Ishikawa (cell line): Measurements from ENCODE around the gene SLC25A23.

Experiments
- CEBPB ChIP-seq: IDR thresholded peaks from 2 replicates; pipeline ENCODE4 v1.6.1; 2012
- CREB1 ChIP-seq: IDR thresholded peaks from 2 replicates; pipeline ENCODE4 v1.6.1; 2012; ENCODE audit warnings: low read depth
- EGR1 ChIP-seq: IDR thresholded peaks from 2 replicates; pipeline ENCODE4 v1.6.1; 2012
- EP300 ChIP-seq: IDR thresholded peaks from 2 replicates; pipeline ENCODE4 v1.6.1; 2012; ENCODE audit warnings: borderline replicate concordance
- FOXM1 ChIP-seq: IDR thresholded peaks from 2 replicates; pipeline ENCODE4 v1.6.1; 2012; ENCODE audit warnings: low read depth, borderline replicate concordance
- NFIC ChIP-seq: IDR thresholded peaks from 2 replicates; pipeline ENCODE4 v1.6.1; 2012
- RAD21 ChIP-seq: IDR thresholded peaks from 2 replicates; pipeline ENCODE4 v1.6.1; 2012; ENCODE audit warnings: low read depth
- TAF1 ChIP-seq: IDR thresholded peaks from 2 replicates; pipeline ENCODE4 v1.6.1; 2012; ENCODE audit warnings: low read depth, mild to moderate bottlenecking
- TCF12 ChIP-seq: IDR thresholded peaks from 2 replicates; pipeline ENCODE4 v1.6.1; 2012; ENCODE audit warnings: low read depth
- TEAD4 ChIP-seq: IDR thresholded peaks from 2 replicates; pipeline ENCODE4 v1.6.1; 2012
- YY1 ChIP-seq: IDR thresholded peaks from 2 replicates; pipeline ENCODE4 v1.6.1; 2012; ENCODE audit warnings: low read depth
- ZBTB7A ChIP-seq: IDR thresholded peaks from 2 replicates; pipeline ENCODE4 v1.6.1; 2012; ENCODE audit warnings: low read depth
- TF ChIP-seq, protein P1 (sequence below): IDR thresholded peaks from 2 replicates; pipeline ENCODE4 v1.6.1; 2012; ENCODE audit warnings: low read depth, mild to moderate bottlenecking
- TF ChIP-seq, protein P2 (sequence below): IDR thresholded peaks from 2 replicates; pipeline ENCODE4 v1.6.1; 2012
- TF ChIP-seq, protein P3 (sequence below): IDR thresholded peaks from 2 replicates; pipeline ENCODE4 v1.6.1; 2012

The SLC25A23 gene

DNA sequence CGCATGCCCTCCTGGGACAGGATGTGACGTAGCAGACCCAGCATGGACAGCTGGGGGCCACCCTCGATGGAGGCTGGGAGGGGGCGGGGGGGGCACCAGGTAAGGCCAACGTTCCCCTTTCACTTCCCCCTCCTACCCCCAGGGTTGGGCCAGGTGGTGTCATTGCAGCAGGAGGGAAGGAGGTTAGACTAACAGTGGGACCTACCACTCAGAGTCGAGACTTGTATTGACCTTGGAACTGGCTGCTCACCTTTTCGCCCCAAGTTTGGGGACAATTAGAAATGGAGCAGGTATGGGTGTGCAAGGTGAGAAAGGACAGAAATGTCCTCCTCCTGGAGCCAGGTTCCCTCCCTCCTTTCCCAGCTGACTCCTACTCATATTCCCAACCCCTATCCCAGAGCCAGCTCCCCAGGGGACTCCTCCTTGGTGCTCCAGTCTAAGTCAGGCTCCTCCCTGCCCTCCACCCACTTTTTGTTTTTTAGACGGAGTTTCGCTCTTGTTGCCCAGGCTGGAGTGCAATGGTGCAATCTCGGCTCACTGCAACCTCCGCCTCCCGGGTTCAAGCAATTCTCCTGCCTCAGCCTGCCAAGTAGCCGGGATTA lies 17.4 kb downstream of the SLC25A23 start:
- no peak for TF ChIP-seq TCF12
- no peak for TF ChIP-seq RAD21

DNA sequence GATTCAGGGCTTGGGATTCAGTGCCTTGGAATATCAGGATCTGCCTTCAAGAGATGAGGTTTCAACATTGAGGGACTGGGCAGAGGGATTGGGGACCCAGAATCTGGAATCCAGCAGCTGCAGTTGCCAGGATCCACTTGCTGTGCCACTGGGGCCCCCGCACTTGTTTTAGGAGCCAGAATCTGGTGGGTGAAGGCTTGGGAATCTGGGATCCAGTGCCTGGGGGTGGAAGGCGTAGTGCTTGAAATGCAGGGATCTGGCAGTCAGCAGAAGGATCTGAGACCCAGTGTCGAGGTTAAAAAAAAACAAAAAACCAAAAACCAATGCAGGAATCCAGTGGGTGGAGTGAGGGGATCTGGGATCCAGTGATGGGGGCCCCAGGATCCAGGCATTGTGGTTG lies 18.7 kb downstream of the SLC25A23 start:
- TF ChIP-seq TEAD4: no peak
- no peak for TF ChIP-seq EP300

DNA sequence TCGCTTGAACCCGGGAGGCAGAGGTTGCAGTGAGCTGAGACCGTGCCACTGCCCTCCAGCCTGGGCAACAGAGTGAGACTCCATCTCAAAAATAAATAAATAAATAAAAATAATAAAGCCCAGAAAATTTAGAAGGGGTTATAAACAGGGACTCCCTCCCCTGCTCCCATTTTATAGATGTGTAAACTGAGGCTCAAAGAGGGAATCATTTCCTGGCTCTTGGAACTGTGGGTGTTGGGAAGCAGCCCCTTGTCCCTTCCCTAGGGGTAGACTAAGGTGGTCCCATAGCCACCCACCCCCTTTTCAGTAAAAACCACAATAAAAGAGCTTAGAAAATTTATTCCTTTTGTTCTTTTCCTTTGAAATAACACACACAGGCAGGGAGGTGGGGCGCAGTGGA lies 19.8 kb downstream of the SLC25A23 start:
- no peak for TF ChIP-seq YY1
- TF ChIP-seq EP300: no peak
- TF ChIP-seq FOXM1: no peak
- TF ChIP-seq RAD21: no peak
- TF ChIP-seq, protein P1, sequence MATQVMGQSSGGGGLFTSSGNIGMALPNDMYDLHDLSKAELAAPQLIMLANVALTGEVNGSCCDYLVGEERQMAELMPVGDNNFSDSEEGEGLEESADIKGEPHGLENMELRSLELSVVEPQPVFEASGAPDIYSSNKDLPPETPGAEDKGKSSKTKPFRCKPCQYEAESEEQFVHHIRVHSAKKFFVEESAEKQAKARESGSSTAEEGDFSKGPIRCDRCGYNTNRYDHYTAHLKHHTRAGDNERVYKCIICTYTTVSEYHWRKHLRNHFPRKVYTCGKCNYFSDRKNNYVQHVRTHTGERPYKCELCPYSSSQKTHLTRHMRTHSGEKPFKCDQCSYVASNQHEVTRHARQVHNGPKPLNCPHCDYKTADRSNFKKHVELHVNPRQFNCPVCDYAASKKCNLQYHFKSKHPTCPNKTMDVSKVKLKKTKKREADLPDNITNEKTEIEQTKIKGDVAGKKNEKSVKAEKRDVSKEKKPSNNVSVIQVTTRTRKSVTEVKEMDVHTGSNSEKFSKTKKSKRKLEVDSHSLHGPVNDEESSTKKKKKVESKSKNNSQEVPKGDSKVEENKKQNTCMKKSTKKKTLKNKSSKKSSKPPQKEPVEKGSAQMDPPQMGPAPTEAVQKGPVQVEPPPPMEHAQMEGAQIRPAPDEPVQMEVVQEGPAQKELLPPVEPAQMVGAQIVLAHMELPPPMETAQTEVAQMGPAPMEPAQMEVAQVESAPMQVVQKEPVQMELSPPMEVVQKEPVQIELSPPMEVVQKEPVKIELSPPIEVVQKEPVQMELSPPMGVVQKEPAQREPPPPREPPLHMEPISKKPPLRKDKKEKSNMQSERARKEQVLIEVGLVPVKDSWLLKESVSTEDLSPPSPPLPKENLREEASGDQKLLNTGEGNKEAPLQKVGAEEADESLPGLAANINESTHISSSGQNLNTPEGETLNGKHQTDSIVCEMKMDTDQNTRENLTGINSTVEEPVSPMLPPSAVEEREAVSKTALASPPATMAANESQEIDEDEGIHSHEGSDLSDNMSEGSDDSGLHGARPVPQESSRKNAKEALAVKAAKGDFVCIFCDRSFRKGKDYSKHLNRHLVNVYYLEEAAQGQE: no peak
- no peak for TF ChIP-seq TEAD4
- TF ChIP-seq TAF1: no peak
- no peak for TF ChIP-seq ZBTB7A
- no peak for TF ChIP-seq CEBPB
- no peak for TF ChIP-seq EGR1
- TF ChIP-seq, protein P2, sequence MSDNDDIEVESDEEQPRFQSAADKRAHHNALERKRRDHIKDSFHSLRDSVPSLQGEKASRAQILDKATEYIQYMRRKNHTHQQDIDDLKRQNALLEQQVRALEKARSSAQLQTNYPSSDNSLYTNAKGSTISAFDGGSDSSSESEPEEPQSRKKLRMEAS: no peak
- TF ChIP-seq, protein P3, sequence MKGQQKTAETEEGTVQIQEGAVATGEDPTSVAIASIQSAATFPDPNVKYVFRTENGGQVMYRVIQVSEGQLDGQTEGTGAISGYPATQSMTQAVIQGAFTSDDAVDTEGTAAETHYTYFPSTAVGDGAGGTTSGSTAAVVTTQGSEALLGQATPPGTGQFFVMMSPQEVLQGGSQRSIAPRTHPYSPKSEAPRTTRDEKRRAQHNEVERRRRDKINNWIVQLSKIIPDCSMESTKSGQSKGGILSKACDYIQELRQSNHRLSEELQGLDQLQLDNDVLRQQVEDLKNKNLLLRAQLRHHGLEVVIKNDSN: no peak
- TF ChIP-seq CREB1: no peak
- no peak for TF ChIP-seq TCF12
- TF ChIP-seq NFIC: no peak

DNA sequence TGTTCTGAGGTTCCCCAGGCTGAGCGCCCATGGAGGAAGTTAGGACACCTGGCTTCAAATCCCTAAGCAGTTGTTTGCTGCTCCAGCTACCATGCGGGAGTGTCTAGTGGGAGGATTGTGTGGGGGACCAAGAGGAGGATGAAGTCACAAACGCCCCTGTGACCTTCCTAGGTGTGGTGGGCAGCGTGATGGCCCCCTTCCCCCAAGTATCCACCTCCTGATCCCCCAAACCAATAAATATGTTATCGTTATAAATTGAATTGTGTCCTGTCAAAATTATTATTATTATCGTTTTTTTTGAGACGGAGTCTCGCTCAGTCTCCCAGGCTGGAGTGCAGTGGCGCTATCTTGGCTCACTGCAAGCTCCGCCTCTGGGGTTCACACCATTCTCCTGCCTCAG lies 25.9 kb downstream of the SLC25A23 start, which contains the start of gene SLC25A41:
SLC25A41 (minus strand) TSS at position 101 of the 400 bp plus-strand sequence; CDS start at position 31, 70 bp downstream.
- TF ChIP-seq EP300: no peak

DNA sequence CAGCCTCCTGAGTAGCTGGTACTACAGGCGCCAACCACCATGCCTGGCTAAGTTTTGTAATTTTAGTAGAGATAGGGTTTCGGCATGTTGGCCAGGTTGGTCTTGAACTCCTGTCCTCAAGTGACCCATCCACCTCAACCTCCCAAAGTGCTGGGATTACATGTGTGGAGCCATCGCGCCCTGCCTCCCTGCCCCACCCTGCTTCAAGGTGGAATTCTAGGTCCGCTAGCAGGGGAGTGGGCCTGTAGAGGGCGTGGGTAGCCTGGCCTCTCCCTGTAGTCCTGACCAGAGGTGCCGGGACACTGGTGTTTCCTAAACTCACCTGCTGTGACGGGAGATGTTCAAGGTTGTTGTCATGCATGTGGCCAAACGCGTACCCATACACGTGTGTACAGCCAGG lies 26.4 kb downstream of the SLC25A23 start:
- no peak for TF ChIP-seq TEAD4
- TF ChIP-seq EP300: no peak
- TF ChIP-seq, protein P1: no peak
- TF ChIP-seq YY1: no peak
- no peak for TF ChIP-seq ZBTB7A
- TF ChIP-seq FOXM1: no peak
- no peak for TF ChIP-seq EGR1
- TF ChIP-seq CEBPB: no peak
- TF ChIP-seq, protein P2: no peak
- no peak for TF ChIP-seq TCF12
- TF ChIP-seq, protein P3: no peak

DNA sequence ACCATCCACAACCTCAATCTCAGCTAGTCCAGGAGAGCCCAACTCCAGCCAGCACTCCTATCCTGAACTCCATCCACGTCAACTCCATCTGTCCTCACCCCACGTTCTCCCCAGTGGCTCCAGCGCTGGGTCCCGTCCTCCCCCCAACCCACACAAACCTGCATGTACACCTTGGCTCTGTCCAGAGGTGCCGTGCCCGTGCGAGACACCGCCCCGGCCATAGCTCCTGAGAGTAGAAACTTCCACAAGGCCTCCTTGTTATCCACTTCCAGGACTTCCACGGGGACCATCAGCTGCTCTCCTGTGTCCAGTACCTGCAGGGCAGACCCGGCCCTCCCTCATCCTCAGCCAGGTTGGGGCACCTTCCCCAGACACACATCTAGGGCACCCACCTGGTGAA lies 27.7 kb downstream of the SLC25A23 start:
- TF ChIP-seq CREB1 (no peak), EGR1 (no peak), RAD21 (no peak), EP300 (no peak), TCF12 (no peak), ZBTB7A (no peak), FOXM1 (no peak), NFIC (no peak), TEAD4 (no peak), CEBPB (no peak), YY1 (no peak), TAF1 (no peak)
- TF ChIP-seq, protein P2: no peak
- TF ChIP-seq, protein P1: no peak
- TF ChIP-seq, protein P3: no peak
